ENCODE data around the gene PGA4.
"Not testable (repeated sequence)": the region's sequence is repeated elsewhere in the genome, so short reads cannot be mapped to it uniquely, and the experiment has no call there.

- not testable (repeated sequence) for TF ChIP-seq CTCF (IDR thresholded peaks at IDR 0.05; ENCODE audit: extremely low read depth in 1 of 2, insufficient read depth in 1 of 2, low read depth in 1 of 2, low read length in 2 of 2); POLR2AphosphoS5 (IDR thresholded peaks at IDR 0.05; ENCODE audit: insufficient read depth, low read depth, low read length); POLR2A (IDR thresholded peaks at IDR 0.05; ENCODE audit: low read depth, low read length); MAX (IDR thresholded peaks at IDR 0.05; ENCODE audit: insufficient read depth, insufficient read length)
Measured at GRCh38 chr11:61237130-61237529, 15.0 kb downstream of the PGA4 start.

All from endothelial cell of umbilical vein (primary cell).